K562 (cell line): ENCODE measurements around the gene ITGB3BP. TPM values are rescaled to one million over a fixed set of nuclear protein-coding genes. Genes with fewer than 3 reads are reported as not detected.

Experiments
- BHLHE40 ChIP-seq: IDR thresholded peaks from 2 replicates; pipeline ENCODE4 v1.6.1; 2011; ENCODE audit warnings: low read length, improper control_type of control experiment
- CC2D1A ChIP-seq: fragments of 450-650 bp; IDR thresholded peaks from 2 replicates; pipeline ENCODE4 v1.6.1; 2017; ENCODE audit warnings: mild to moderate bottlenecking
- CEBPG ChIP-seq, 3 experiments: fragments of 200-800 bp in 1 of 3; sonication (Bioruptor generic) in 1 of 3; sonication (generic) in 1 of 3; formaldehyde crosslinking in 1 of 3; IDR thresholded peaks in 2 of 3; conservative IDR thresholded peaks in 1 of 3; 2 replicates each; pipeline versions ENCODE4 v1.6.1 to v1.8.0; 2016 to 2022; ENCODE audit warnings: missing compliant biosample characterization in 2 of 3, missing genetic modification characterization in 2 of 3, mild to moderate bottlenecking in 1 of 3, missing genetic modification reagents in 1 of 3
- FUS ChIP-seq: fragments of 200-400 bp; formaldehyde crosslinking; optimal IDR thresholded peaks from 2 replicates; pipeline ENCODE3; 2017; ENCODE audit warnings: low read depth, low read length
- GABPA ChIP-seq: fragments of 200-800 bp; sonication (Bioruptor generic); conservative IDR thresholded peaks from 2 replicates; pipeline ENCODE4 v1.6.1; 2016; ENCODE audit warnings: low read depth, missing genetic modification characterization, missing compliant biosample characterization
- HSF4 ChIP-seq: fragments of 250-450 bp; sonication (Bioruptor Pico); IDR thresholded peaks from 2 replicates; pipeline ENCODE4 v2.1.2; 2022; ENCODE audit warnings: mild to moderate bottlenecking, moderate library complexity, borderline replicate concordance
- KAT2B ChIP-seq: IDR thresholded peaks from one replicate; pipeline ENCODE4 v1.6.1; 2012; ENCODE audit warnings: low read depth, mild to moderate bottlenecking, control low read depth, inconsistent platforms, low read length, moderate library complexity
- KLF13 ChIP-seq: fragments of 450-650 bp; IDR thresholded peaks from 2 replicates; pipeline ENCODE4 v1.6.1; 2016; ENCODE audit warnings: missing genetic modification characterization, low read depth, mild to moderate bottlenecking, missing compliant biosample characterization, moderate library complexity, borderline replicate concordance
- KLF6 ChIP-seq: fragments of 250-450 bp; sonication (Bioruptor Pico); IDR thresholded peaks from 2 replicates; pipeline ENCODE4 v1.4.0; 2020; ENCODE audit warnings: mild to moderate bottlenecking, moderate library complexity, borderline replicate concordance
- LEF1 ChIP-seq: fragments of 450-650 bp; IDR thresholded peaks from 2 replicates; pipeline ENCODE4 v1.6.1; 2016; ENCODE audit warnings: mild to moderate bottlenecking
- MBD1 ChIP-seq: fragments of 250-450 bp; sonication (Bioruptor Pico); IDR thresholded peaks from 2 replicates; pipeline ENCODE4 v1.8.0; 2022; ENCODE audit warnings: inconsistent platforms
- MYBL2 ChIP-seq, 2 experiments: fragments of 450-650 bp in 1 of 2; sonication (generic) in 1 of 2; formaldehyde crosslinking in 1 of 2; IDR thresholded peaks; 2 replicates each; pipeline versions ENCODE4 v1.6.1 to v1.8.1; 2017 to 2022; ENCODE audit warnings: borderline replicate concordance in 1 of 2, inconsistent platforms in 1 of 2, low read depth in 1 of 2, mild to moderate bottlenecking in 1 of 2, missing genetic modification reagents in 1 of 2, moderate library complexity in 1 of 2
- SAFB2 ChIP-seq: fragments of 200-400 bp; formaldehyde crosslinking; IDR thresholded peaks from 2 replicates; pipeline ENCODE4 v1.6.1; 2018; ENCODE audit warnings: borderline replicate concordance, low read length, low read depth, moderate library complexity; ENCODE audit not compliant: severe bottlenecking
- SIN3A ChIP-seq, 2 experiments: fragments of 150-350 bp in 1 of 2; IDR thresholded peaks; 2 replicates each; pipeline ENCODE4 v1.6.1; 2011 to 2016; ENCODE audit warnings: borderline replicate concordance in 2 of 2, low read depth in 2 of 2, low read length in 2 of 2, mild to moderate bottlenecking in 2 of 2, moderate library complexity in 2 of 2; ENCODE audit not compliant: control insufficient read depth in 1 of 2
- TBL1XR1 ChIP-seq, 2 experiments: IDR thresholded peaks; 2 replicates each; pipeline ENCODE4 v1.6.1; 2012; ENCODE audit warnings: improper control_type of control experiment in 2 of 2, low read length in 2 of 2, mild to moderate bottlenecking in 1 of 2
- TCF7 ChIP-seq: sonication (generic); IDR thresholded peaks from 2 replicates; pipeline ENCODE4 v1.6.1; 2016; ENCODE audit warnings: antibody characterized with exemption, borderline replicate concordance
- ZNF121 ChIP-seq: sonication (generic); formaldehyde crosslinking; conservative IDR thresholded peaks from 2 replicates; pipeline ENCODE4 v1.8.0; 2022; ENCODE audit warnings: missing genetic modification reagents
- ZNF133 ChIP-seq: fragments of 250-450 bp; sonication (Bioruptor Pico); IDR thresholded peaks from 2 replicates; pipeline ENCODE4 v1.4.0; 2020; ENCODE audit warnings: mild to moderate bottlenecking
- ZNF24 ChIP-seq: fragments of 450-650 bp; IDR thresholded peaks from 2 replicates; pipeline ENCODE4 v1.6.1; 2016
- ZNF347 ChIP-seq: fragments of 450-650 bp; formaldehyde crosslinking; IDR thresholded peaks from 2 replicates; pipeline ENCODE4 v1.4.0; 2020; ENCODE audit warnings: low read depth, mild to moderate bottlenecking, moderate library complexity
- ZNF507 ChIP-seq: conservative IDR thresholded peaks from 2 replicates; pipeline ENCODE4 v1.6.1; 2017; ENCODE audit warnings: missing genetic modification characterization, missing compliant biosample characterization
- polyA plus RNA-seq, 8 experiments: library from polyadenylated mRNA; depleted of rRNA in 4 of 8; stranded (reverse) in 5 of 8; unstranded in 3 of 8; fragments of >200 nt; fragmentation: Nextera tagmentation in 2 of 8; fragmentation: Illumina TruSeq in 1 of 8; extraction: Ambion mirVana in 2 of 8; extraction: Trizol in 1 of 8; gene quantifications; 2 replicates each; pipeline versions ENCODE4 v1.2.1 to v1.2.3, GENCODE V29; 2011 to 2014; ENCODE audit warnings: inconsistent platforms in 1 of 8, missing spikeins in 1 of 8
- total RNA-seq, 7 experiments: library from RNA; depleted of rRNA in 6 of 7; stranded (reverse); fragments of >200 nt in 6 of 7; fragmentation: Illumina TruSeq in 2 of 7; extraction: Trizol in 2 of 7; gene quantifications; 2 replicates each; pipeline versions ENCODE4 v1.2.1 to v1.2.3, GENCODE V29; 2011 to 2021; ENCODE audit warnings: low replicate concordance in 1 of 7
- TF ChIP-seq, protein P1 (sequence below): sonication (generic); formaldehyde crosslinking; IDR thresholded peaks from 2 replicates; pipeline ENCODE4 v1.8.0; 2022; ENCODE audit warnings: mild to moderate bottlenecking, missing genetic modification reagents
- TF ChIP-seq, protein P2 (sequence below): fragments of 250-450 bp; sonication (Bioruptor Pico); IDR thresholded peaks from 2 replicates; pipeline ENCODE4 v1.5.0; 2021

Gene ITGB3BP
- total and polyA plus RNA-seq, 9 of the 15 experiments (the other 6 are each of a cell fraction or from before 2014, with no cell fraction given): 62.8 to 151 (median 110) TPM

- TF ChIP-seq, protein P1, sequence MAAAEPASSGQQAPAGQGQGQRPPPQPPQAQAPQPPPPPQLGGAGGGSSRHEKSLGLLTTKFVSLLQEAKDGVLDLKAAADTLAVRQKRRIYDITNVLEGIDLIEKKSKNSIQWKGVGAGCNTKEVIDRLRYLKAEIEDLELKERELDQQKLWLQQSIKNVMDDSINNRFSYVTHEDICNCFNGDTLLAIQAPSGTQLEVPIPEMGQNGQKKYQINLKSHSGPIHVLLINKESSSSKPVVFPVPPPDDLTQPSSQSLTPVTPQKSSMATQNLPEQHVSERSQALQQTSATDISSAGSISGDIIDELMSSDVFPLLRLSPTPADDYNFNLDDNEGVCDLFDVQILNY: no peak
- TF ChIP-seq ZNF24: peak; percentile 59
- TF ChIP-seq TBL1XR1 (IDR thresholded peaks at IDR 0.05; ENCODE audit: low read length in 2 of 2): peak in 1 of 2 experiments; percentile 26; a peak in 1 of 4 replicates
- TF ChIP-seq, protein P2, sequence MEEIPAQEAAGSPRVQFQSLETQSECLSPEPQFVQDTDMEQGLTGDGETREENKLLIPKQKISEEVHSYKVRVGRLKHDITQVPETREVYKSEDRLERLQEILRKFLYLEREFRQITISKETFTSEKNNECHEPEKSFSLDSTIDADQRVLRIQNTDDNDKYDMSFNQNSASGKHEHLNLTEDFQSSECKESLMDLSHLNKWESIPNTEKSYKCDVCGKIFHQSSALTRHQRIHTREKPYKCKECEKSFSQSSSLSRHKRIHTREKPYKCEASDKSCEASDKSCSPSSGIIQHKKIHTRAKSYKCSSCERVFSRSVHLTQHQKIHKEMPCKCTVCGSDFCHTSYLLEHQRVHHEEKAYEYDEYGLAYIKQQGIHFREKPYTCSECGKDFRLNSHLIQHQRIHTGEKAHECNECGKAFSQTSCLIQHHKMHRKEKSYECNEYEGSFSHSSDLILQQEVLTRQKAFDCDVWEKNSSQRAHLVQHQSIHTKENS (CRISPR knock-in tag): no peak
- no peak; the same call in 1 of the 2 replicates for TF ChIP-seq BHLHE40
- TF ChIP-seq GABPA: peak; percentile 98
- TF ChIP-seq KAT2B: no peak
- no peak for TF ChIP-seq FUS
- peak; percentile 81 for TF ChIP-seq CEBPG (CRISPR knock-in tag; IDR thresholded peaks at IDR 0.05)
- peak in 1 of 2 experiments; percentile 95; a peak in 3 of 4 replicates for TF ChIP-seq CEBPG (tag; conservative IDR thresholded peaks at IDR 0.05 in 1 of 2, IDR thresholded peaks at IDR 0.05 in 1 of 2)
- TF ChIP-seq ZNF347 (CRISPR knock-in tag): no peak
- TF ChIP-seq SAFB2: no peak
- TF ChIP-seq LEF1: peak; percentile 81
- TF ChIP-seq TCF7: no peak
- no peak for TF ChIP-seq HSF4 (CRISPR knock-in tag)
- peak; percentile 88 for TF ChIP-seq MYBL2 (IDR thresholded peaks at IDR 0.05; ENCODE audit: low read depth)
- no peak for TF ChIP-seq MYBL2 (CRISPR knock-in tag; IDR thresholded peaks at IDR 0.05; ENCODE audit: borderline replicate concordance)
- TF ChIP-seq KLF13: peak; percentile 82
- 0 out of 2 replicates have a peak, but pooled peaks have one; percentile 43 for TF ChIP-seq ZNF121 (CRISPR knock-in tag)
- peak; percentile 94 for TF ChIP-seq CC2D1A
- no peak for TF ChIP-seq ZNF133
- TF ChIP-seq MBD1: no peak
- no peak for TF ChIP-seq ZNF507
- peak; percentile 8 to 86; a peak in 2 of 4 replicates for TF ChIP-seq SIN3A (IDR thresholded peaks at IDR 0.05; ENCODE audit: borderline replicate concordance in 2 of 2, control insufficient read depth in 1 of 2, low read depth in 2 of 2, low read length in 2 of 2)
- TF ChIP-seq KLF6 (CRISPR knock-in tag): no peak
These were observed at the start of gene ITGB3BP, which contains the start of gene EFCAB7 (continued) for GRCh38 chr1:63522891-63523728.
